NB4 (cell line): Measurements from ENCODE around the gene ESYT2.

Experiments used
- CTCF ChIP-seq: IDR thresholded peaks from one replicate; pipeline ENCODE4 v1.5.1; 2012; ENCODE audit warnings: low read depth, low read length
- MAX ChIP-seq: IDR thresholded peaks from 2 replicates; pipeline ENCODE4 v1.6.1; 2011; ENCODE audit warnings: low read depth, low read length
- POLR2A ChIP-seq: IDR thresholded peaks from 2 replicates; pipeline ENCODE4 v1.6.1; 2011; ENCODE audit warnings: mild to moderate bottlenecking; ENCODE audit not compliant: insufficient read length; ENCODE audit errors: extremely low read depth

DNA sequence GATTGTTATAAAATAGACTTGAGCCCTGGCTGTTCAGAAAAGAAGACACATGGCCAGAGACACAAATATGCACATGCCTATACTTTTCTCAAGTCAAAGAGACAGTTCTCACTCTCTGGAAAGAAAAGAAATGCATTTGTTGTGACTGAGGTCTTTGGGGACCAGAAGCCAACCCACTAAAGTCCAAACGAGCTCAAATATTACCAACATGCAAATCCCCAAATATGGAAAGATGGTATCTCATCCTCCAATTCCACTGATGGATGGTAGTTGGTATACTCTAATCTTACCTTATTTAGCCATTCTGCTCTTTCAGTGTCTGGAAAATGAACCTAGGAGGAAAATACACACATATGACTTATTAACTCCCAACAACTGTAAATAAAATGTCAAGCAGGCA, 30.6 kb downstream of the ESYT2 start:
- TF ChIP-seq CTCF, result no peak
- TF ChIP-seq MAX, result no peak
- TF ChIP-seq POLR2A, result no peak
